Right lobe of liver (tissue), 6 donors: Measurements from ENCODE around the gene SGCA. TPM values are rescaled to one million over a fixed set of nuclear protein-coding genes. Genes with fewer than 3 reads are reported as not detected.

Source experiments
- ATAC-seq, 4 donors: fragments of 200-7000 bp; cut with Tn5 transposase; one replicate each; pipeline ENCODE4 v1.9.1; 2020; ENCODE audit warnings: mild to moderate bottlenecking in 4 of 4, moderate library complexity in 4 of 4
- DNase-seq, 3 donors: peaks; one replicate each; pipeline ENCODE4 v3.0.0-alpha.2; 2020
- H3K27ac ChIP-seq, 3 donors: fragments of 200-600 bp; one replicate each; pipeline ENCODE4 v1.8.0; 2022
- H3K27me3 ChIP-seq, 2 donors: fragments of 200-600 bp; one replicate each; pipeline ENCODE4 v1.8.0; 2022
- H3K36me3 ChIP-seq, 4 donors: fragments of 200-600 bp; sonication (generic) in 1 of 4; one replicate each; pipeline versions ENCODE4 v1.5.1 to v1.8.0; 2017 to 2022; ENCODE audit warnings: control low read depth in 1 of 4
- H3K4me1 ChIP-seq, 4 donors: fragments of 200-600 bp; sonication (generic) in 1 of 4; one replicate each; pipeline versions ENCODE4 v1.5.1 to v1.8.0; 2017 to 2022; ENCODE audit warnings: control low read depth in 1 of 4
- H3K4me3 ChIP-seq, 3 donors: fragments of 200-600 bp; one replicate each; pipeline ENCODE4 v1.8.0; 2022
- H3K9me3 ChIP-seq, 4 donors: fragments of 200-600 bp; sonication (generic) in 1 of 4; one replicate each; pipeline versions ENCODE4 v1.5.1 to v1.8.0; 2017 to 2022; ENCODE audit warnings: control low read depth in 1 of 4
- CTCF ChIP-seq, 4 donors: fragments of 200-600 bp in 3 of 4; fragments of 450-650 bp in 1 of 4; IDR thresholded peaks; one replicate each; pipeline versions ENCODE4 v1.5.1 to v1.8.0; 2016 to 2022; ENCODE audit warnings: antibody characterized with exemption in 4 of 4, mild to moderate bottlenecking in 2 of 4
- POLR2A ChIP-seq: fragments of 450-650 bp; IDR thresholded peaks from one replicate; pipeline ENCODE4 v1.6.1; 2017; ENCODE audit warnings: antibody characterized with exemption, mild to moderate bottlenecking
- WGBS: methylation state at CpG from one replicate; pipeline ENCODE4 v1.1.6; 2018; ENCODE audit warnings: low coverage, low lambda C conversion rate; ENCODE audit not compliant: insufficient coverage; ENCODE audit errors: missing lambda C conversion rate; 5-methylcytosine and 5-hydroxymethylcytosine counted together
- intact Hi-C, 2 donors: fragments of 100-400 bp; cut with DNase I; formaldehyde crosslinking; loops; one replicate each; pipeline versions ENCODE4 v1.11.2 to v1.14.1; 2022
- total RNA-seq, 6 experiments: library from RNA; depleted of rRNA in 2 of 6; stranded (reverse); fragments of >200 nt in 2 of 6; fragmentation: NEBNext Ultra II Directional in 3 of 6; extraction: Animal tissue kit (Norgen Biotek cat#: 25700) in 3 of 6; gene quantifications; one replicate each; pipeline versions ENCODE4 v1.1.0 to v1.2.4, GENCODE V29; 2016 to 2023
- donor health status: DM: no; HTN: yes; CAD: no.
- donor health status: DM: no; HTN: no; CAD: no.
- donor health status: DM: no; HTN: no; CAD: no.
- donor health status: DM: no; HTN: yes; CAD: no.
- donor health status: DM: no; HTN: yes; CAD: no.

The SGCA gene
- total RNA-seq, 6 experiments from 2014 or later, result 0.48 to 2.8 (median 1.6) TPM

DNA sequence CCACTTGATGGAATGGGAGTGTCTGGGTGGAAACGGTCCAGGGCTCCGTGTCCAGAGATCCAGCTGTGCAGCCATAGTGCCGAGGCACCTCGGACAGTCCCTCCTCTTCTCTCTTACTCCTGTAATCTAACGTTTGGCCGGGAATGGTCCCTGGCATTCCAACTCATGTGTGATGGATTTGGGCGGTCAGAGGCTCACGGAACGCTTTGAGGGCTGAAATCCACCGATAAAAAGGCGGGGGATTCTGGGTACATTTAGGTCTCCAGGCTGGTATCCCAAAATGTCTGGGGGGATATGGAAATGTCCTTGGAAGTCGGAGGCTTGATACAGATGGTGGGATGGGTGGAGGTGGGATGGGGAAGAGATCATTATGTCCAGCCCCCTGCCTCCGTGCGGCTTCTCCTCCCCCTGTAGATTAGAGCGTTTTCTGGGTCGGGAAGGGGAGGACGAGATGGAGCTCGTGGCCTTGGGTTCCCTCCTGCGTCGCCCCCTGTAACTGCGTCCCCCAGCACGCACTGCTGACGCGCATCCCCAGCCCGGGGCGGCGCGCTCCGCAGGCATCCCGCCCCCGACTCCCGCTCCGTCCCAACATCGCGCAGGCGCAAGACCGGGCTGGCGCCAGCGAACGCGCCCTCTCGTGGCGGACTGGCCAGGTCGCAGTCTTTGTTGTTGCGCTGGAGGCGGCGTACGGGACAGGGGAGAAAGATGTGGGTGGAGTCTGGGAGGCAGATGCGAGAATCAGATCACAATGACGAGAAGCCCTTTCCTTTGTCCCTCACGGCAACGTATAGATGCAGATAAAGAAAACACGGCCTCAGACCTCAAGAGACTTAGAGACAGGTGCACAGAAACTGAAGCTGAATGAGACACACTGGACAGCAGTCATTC lies 4.5 kb upstream of the SGCA start:
- Histone ChIP-seq H3K4me3 (peak overlapping the region; percentile 27 to 57 (median 49)), H3K9me3 (no peaks in the 10 kb centered on the region), H3K27ac (no peak overlapping the region), H3K4me1 (peaks cover 0 to 4% (median 2%) of the 10 kb centered on the region in 4 donors), H3K27me3 (no peaks in the 10 kb centered on the region), H3K36me3 (no peaks in the 10 kb centered on the region)
- intact Hi-C loops, result loop anchor here (10.0 kb wide), 1 partner anchor 46 kb away; no protein-coding TSS in a partner anchor
- DNase-seq (peak; percentile 91 to 93 (median 92)), ATAC-seq (peak; percentile 97 to 99 (median 98))
- 4% methylated on average over 22 of the region's 53 CpGs for WGBS
- peak; percentile 18 for TF ChIP-seq POLR2A
- TF ChIP-seq CTCF (IDR thresholded peaks at IDR 0.05), result peak; percentile 94 to 97 (median 95)

DNA sequence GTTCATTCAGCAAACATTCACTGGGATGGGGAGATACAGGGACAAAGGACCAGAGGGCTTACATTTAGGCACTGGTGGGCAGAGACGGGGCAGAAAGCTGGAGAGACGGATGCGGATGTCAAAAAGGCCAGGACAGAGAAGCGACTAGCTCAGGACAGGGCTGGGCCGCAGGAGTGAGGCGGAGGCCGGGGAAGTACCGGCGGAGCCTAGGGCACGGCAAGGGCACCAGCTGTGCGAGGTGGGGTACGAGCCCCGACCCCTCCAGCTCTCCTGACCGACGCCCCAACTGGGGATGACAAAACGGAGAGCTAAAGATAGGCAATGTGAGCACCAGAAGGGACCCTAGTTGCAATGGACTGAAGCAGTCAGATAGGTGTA lies 3.9 kb upstream of the SGCA start:
- TF ChIP-seq POLR2A, result no peak
- no peak for TF ChIP-seq CTCF (IDR thresholded peaks at IDR 0.05)
- Histone ChIP-seq H3K27ac (no peak overlapping the region), H3K4me1 (peaks cover 0 to 4% (median 2%) of the 10 kb centered on the region in 4 donors), H3K36me3 (no peaks in the 10 kb centered on the region), H3K4me3 (no peak overlapping the region), H3K27me3 (no peaks in the 10 kb centered on the region), H3K9me3 (no peaks in the 10 kb centered on the region)
- intact Hi-C loops, result loop anchor here (10.0 kb wide), 1 partner anchor 47 kb away; no protein-coding TSS in a partner anchor
- ATAC-seq, result no peak
- peak in 1 of 3 donors; percentile 31 for DNase-seq
- WGBS, result 28% methylated on average over 11 of the region's 16 CpGs

GRCh38 chr17:50162466-50163254 lies 3.1 kb upstream of the SGCA start:
- intact Hi-C loops, result loop anchor here (10.0 kb wide), 1 partner anchor 48 kb away; no protein-coding TSS in a partner anchor
- Histone ChIP-seq H3K4me3 (no peak overlapping the region), H3K4me1 (peaks cover 0 to 4% (median 2%) of the 10 kb centered on the region in 4 donors), H3K36me3 (no peaks in the 10 kb centered on the region), H3K9me3 (no peaks in the 10 kb centered on the region), H3K27me3 (no peaks in the 10 kb centered on the region), H3K27ac (no peak overlapping the region)
- peak in 1 of 3 donors; percentile 44 for DNase-seq
- TF ChIP-seq CTCF (IDR thresholded peaks at IDR 0.05) (no peak), POLR2A (no peak)
- no peak for ATAC-seq
- 61% methylated on average over 8 of the region's 8 CpGs for WGBS

GRCh38 chr17:50163843-50164696 lies 1.7 kb upstream of the SGCA start:
- intact Hi-C loops, result loop anchor here (10.0 kb wide), 1 partner anchor 49 kb away; no protein-coding TSS in a partner anchor

More at GRCh38 chr17:50163843-50164696, 1.7 kb upstream of the SGCA start:
- Histone ChIP-seq H3K4me3 (no peak overlapping the region), H3K4me1 (peaks cover 0 to 4% (median 2%) of the 10 kb centered on the region in 4 donors), H3K36me3 (no peaks in the 10 kb centered on the region), H3K9me3 (no peaks in the 10 kb centered on the region), H3K27me3 (no peaks in the 10 kb centered on the region), H3K27ac (no peak overlapping the region)
- no peak for ATAC-seq
- 60% methylated on average over 2 of the region's 11 CpGs for WGBS
- no peak for TF ChIP-seq POLR2A
- DNase-seq, result peak in 2 of 3 donors; percentile 17 to 49
